ENCODE data around the gene CFAP100.

CFAP100 gene

GRCh38 chr3:126358038-126358815 is 36.5 kb upstream of the CFAP100 start:
- TF ChIP-seq REST (IDR thresholded peaks at IDR 0.05; ENCODE audit: insufficient read depth in 1 of 2, low read depth in 2 of 2, low read length in 2 of 2) = no peak
- TF ChIP-seq POLR2AphosphoS5 (IDR thresholded peaks at IDR 0.05; ENCODE audit: low read depth, low read length) = no peak
- no peak for TF ChIP-seq FOXP2 (optimal IDR thresholded peaks at IDR 0.05; ENCODE audit: borderline replicate concordance, extremely low read depth, extremely low read length, insufficient read depth)
- no peak for TF ChIP-seq TAF1 (IDR thresholded peaks at IDR 0.05; ENCODE audit: borderline replicate concordance, insufficient read depth, low read length)
- no peak; the same call in 1 of the 2 replicates for TF ChIP-seq SIN3A (IDR thresholded peaks at IDR 0.05; ENCODE audit: borderline replicate concordance, insufficient read depth, low read length)

DNA sequence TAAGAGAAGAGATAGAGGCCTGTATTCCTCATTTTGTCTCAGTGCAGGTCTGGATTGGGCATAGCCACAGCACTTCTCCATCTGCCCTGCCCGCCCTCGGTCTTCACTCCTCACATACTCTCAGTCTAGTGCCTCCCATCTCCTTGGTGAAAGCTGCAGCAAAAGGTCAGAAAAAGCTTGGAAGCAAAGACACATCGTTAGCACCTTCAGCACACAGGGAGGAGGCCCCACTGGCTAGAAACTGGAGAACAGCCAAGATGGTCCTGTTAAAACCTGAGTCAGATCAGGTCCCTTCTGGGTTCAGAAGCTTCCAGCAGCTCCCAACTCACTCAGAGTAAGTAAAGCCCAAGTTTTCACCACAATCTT is 35.9 kb upstream of the CFAP100 start:
- TF ChIP-seq REST (IDR thresholded peaks at IDR 0.05; ENCODE audit: insufficient read depth in 1 of 2, low read depth in 2 of 2, low read length in 2 of 2) (no peak), POLR2AphosphoS5 (IDR thresholded peaks at IDR 0.05; ENCODE audit: low read depth, low read length) (no peak), FOXP2 (optimal IDR thresholded peaks at IDR 0.05; ENCODE audit: borderline replicate concordance, extremely low read depth, extremely low read length, insufficient read depth) (no peak), TAF1 (IDR thresholded peaks at IDR 0.05; ENCODE audit: borderline replicate concordance, insufficient read depth, low read length) (no peak), SIN3A (IDR thresholded peaks at IDR 0.05; ENCODE audit: borderline replicate concordance, insufficient read depth, low read length) (no peak)

DNA sequence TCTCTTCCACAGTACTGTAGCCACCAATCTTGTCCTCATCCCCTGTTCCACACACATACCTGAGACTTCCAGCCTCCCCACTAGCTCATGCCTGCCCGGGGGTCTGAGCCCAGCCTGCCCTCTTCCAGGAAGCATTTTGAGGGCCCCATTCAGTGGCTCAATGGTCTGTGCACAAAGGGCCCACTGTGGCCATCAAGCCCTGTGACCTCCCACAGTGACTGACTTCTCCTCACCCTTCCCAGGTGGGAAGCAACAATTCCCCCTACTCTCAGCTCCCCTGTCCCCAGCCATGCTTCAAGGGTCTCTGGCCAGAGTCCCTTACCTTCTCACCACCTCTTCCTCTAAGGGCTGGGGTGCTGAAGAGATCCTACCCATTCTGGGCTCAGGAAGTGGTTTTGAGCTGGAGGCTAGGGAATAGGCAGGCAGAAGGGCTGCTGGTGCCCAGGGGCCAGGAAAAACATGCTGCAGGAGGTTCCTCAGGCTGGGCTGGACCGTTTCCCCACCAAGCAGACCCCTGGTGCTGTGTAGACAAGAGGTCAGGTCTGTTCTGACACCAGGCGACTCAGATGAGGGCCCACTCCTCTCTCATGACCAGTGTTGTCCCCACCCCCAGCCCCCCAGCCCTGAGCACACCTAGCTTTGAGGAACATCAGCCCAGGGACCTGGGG is 34.5 kb upstream of the CFAP100 start:
- TF ChIP-seq SIN3A (IDR thresholded peaks at IDR 0.05; ENCODE audit: borderline replicate concordance, insufficient read depth, low read length) (no peak), REST (IDR thresholded peaks at IDR 0.05; ENCODE audit: insufficient read depth in 1 of 2, low read depth in 2 of 2, low read length in 2 of 2) (no peak), POLR2AphosphoS5 (IDR thresholded peaks at IDR 0.05; ENCODE audit: low read depth, low read length) (no peak), TAF1 (IDR thresholded peaks at IDR 0.05; ENCODE audit: borderline replicate concordance, insufficient read depth, low read length) (no peak), FOXP2 (optimal IDR thresholded peaks at IDR 0.05; ENCODE audit: borderline replicate concordance, extremely low read depth, extremely low read length, insufficient read depth) (no peak)

GRCh38 chr3:126360714-126361060 is 34.0 kb upstream of the CFAP100 start:
- TF ChIP-seq REST (IDR thresholded peaks at IDR 0.05; ENCODE audit: insufficient read depth in 1 of 2, low read depth in 2 of 2, low read length in 2 of 2) (no peak), FOXP2 (optimal IDR thresholded peaks at IDR 0.05; ENCODE audit: borderline replicate concordance, extremely low read depth, extremely low read length, insufficient read depth) (no peak), SIN3A (IDR thresholded peaks at IDR 0.05; ENCODE audit: borderline replicate concordance, insufficient read depth, low read length) (no peak), POLR2AphosphoS5 (IDR thresholded peaks at IDR 0.05; ENCODE audit: low read depth, low read length) (no peak), TAF1 (IDR thresholded peaks at IDR 0.05; ENCODE audit: borderline replicate concordance, insufficient read depth, low read length) (no peak)
